ENCODE results near the gene ITGA8.

The ITGA8 gene

GRCh38 chr10:15730341-15730740, 10.6 kb upstream of the ITGA8 start:
- DNase-seq: no peak

GRCh38 chr10:15729890-15730289, 10.2 kb upstream of the ITGA8 start:
- DNase-seq: no peak

- DNase-seq: no peak
Observed at GRCh38 chr10:15726042-15726441, 6.3 kb upstream of the ITGA8 start.

- DNase-seq: no peak
Observed at GRCh38 chr10:15725603-15726002, 5.9 kb upstream of the ITGA8 start.

GRCh38 chr10:15724683-15725082, 5.0 kb upstream of the ITGA8 start:
- DNase-seq: no peak

- no peak for DNase-seq
Observed at GRCh38 chr10:15723803-15724202, 4.1 kb upstream of the ITGA8 start.

GRCh38 chr10:15720635-15721287, 1.0 kb upstream of the ITGA8 start:
- no peak for DNase-seq

GRCh38 chr10:15719049-15719898, 448 bp downstream of the ITGA8 start:
- DNase-seq: no peak

GRCh38 chr10:15718694-15719048, 1.1 kb downstream of the ITGA8 start:
- DNase-seq: no peak

GRCh38 chr10:15715619-15716227, 4.0 kb downstream of the ITGA8 start:
- DNase-seq: no peak

- DNase-seq: no peak
Observed at GRCh38 chr10:15714847-15715246, 4.9 kb downstream of the ITGA8 start.

GRCh38 chr10:15712883-15713282, 6.8 kb downstream of the ITGA8 start:
- DNase-seq: no peak

GRCh38 chr10:15710455-15710854, 9.3 kb downstream of the ITGA8 start:
- no peak for DNase-seq

- DNase-seq: no peak
Observed at GRCh38 chr10:15705298-15705697, 14.4 kb downstream of the ITGA8 start.

GRCh38 chr10:15704581-15704968, 15.1 kb downstream of the ITGA8 start:
- DNase-seq: no peak

- no peak for DNase-seq
Observed at GRCh38 chr10:15703944-15704580, 15.7 kb downstream of the ITGA8 start.

- no peak for DNase-seq
Observed at GRCh38 chr10:15703151-15703880, 16.4 kb downstream of the ITGA8 start.

- no peak for DNase-seq
Observed at GRCh38 chr10:15700078-15700674, 19.5 kb downstream of the ITGA8 start.

- no peak for DNase-seq
Observed at GRCh38 chr10:15695852-15696251, 23.9 kb downstream of the ITGA8 start.

GRCh38 chr10:15690031-15690430, 29.7 kb downstream of the ITGA8 start:
- DNase-seq: no peak

GRCh38 chr10:15684768-15685167, 35.0 kb downstream of the ITGA8 start:
- no peak for DNase-seq

GRCh38 chr10:15681076-15681475, 38.6 kb downstream of the ITGA8 start:
- no peak for DNase-seq

- DNase-seq: no peak
Observed at GRCh38 chr10:15678851-15679250, 40.9 kb downstream of the ITGA8 start.

Data from activated gamma-delta T cell treated with Interleukin-2 at 50 U/mL for 16 hours (primary cell).